Measurements from ENCODE around the gene DCLK3.

DCLK3 gene

GRCh38 chr3:36707623-36708409, 56.5 kb downstream of the DCLK3 start:
- peak; percentile 78 for DNase-seq

GRCh38 chr3:36705015-36705414, 59.3 kb downstream of the DCLK3 start:
- no peak for DNase-seq

GRCh38 chr3:36704280-36704679, 60.1 kb downstream of the DCLK3 start:
- no peak for DNase-seq

- DNase-seq, result no peak
These were observed 63.1 kb downstream of the DCLK3 start for GRCh38 chr3:36701249-36701572.

GRCh38 chr3:36700537-36701248, 63.7 kb downstream of the DCLK3 start:
- DNase-seq, result peak; percentile 79

- DNase-seq, result no peak
These were observed 66.0 kb downstream of the DCLK3 start for GRCh38 chr3:36698314-36698713.

GRCh38 chr3:36697229-36698001, 66.9 kb downstream of the DCLK3 start:
- DNase-seq, result peak; percentile 52

- DNase-seq, result no peak
These were observed 67.6 kb downstream of the DCLK3 start for GRCh38 chr3:36696799-36697198.

- peak; percentile 86 for DNase-seq
These were observed 68.6 kb downstream of the DCLK3 start for GRCh38 chr3:36695769-36696137.

- DNase-seq, result no peak
These were observed 69.1 kb downstream of the DCLK3 start for GRCh38 chr3:36695113-36695768.

GRCh38 chr3:36693670-36694069, 70.7 kb downstream of the DCLK3 start:
- no peak for DNase-seq

GRCh38 chr3:36689560-36689959, 74.8 kb downstream of the DCLK3 start:
- DNase-seq, result no peak

- DNase-seq, result no peak
These were observed 75.5 kb downstream of the DCLK3 start for GRCh38 chr3:36688815-36689214.

- DNase-seq, result no peak
These were observed 77.8 kb downstream of the DCLK3 start for GRCh38 chr3:36686516-36686915.

- DNase-seq, result no peak
These were observed 82.5 kb downstream of the DCLK3 start for GRCh38 chr3:36681867-36682266.

- no peak for DNase-seq
These were observed 83.4 kb downstream of the DCLK3 start for GRCh38 chr3:36680952-36681351.

GRCh38 chr3:36679384-36680200, 84.8 kb downstream of the DCLK3 start:
- peak; percentile 93 for DNase-seq

GRCh38 chr3:36678216-36679013, 85.9 kb downstream of the DCLK3 start:
- peak; percentile 72 for DNase-seq

- DNase-seq, result peak; percentile 99
These were observed 86.9 kb downstream of the DCLK3 start for GRCh38 chr3:36677331-36678007.

- no peak for DNase-seq
These were observed 89.5 kb downstream of the DCLK3 start for GRCh38 chr3:36674816-36675215.

- no peak for DNase-seq
These were observed 94.6 kb downstream of the DCLK3 start for GRCh38 chr3:36669764-36670163.
